Astrocyte (in vitro differentiated cells and primary cell): ENCODE data around the gene USP20.

Experiments used
- CTCF ChIP-seq: IDR thresholded peaks from 2 replicates; pipeline ENCODE4 v1.5.1; 2011; ENCODE audit warnings: low read depth, mild to moderate bottlenecking, inconsistent platforms, low read length, moderate library complexity; ENCODE audit not compliant: insufficient read depth
- EZH2 ChIP-seq: IDR thresholded peaks from 2 replicates; pipeline ENCODE4 v1.6.1; 2012; ENCODE audit warnings: mild to moderate bottlenecking, low read length, inconsistent platforms; ENCODE audit not compliant: insufficient read depth

GRCh38 chr9:129815278-129815677, 20.0 kb upstream of the USP20 start:
- TF ChIP-seq CTCF (no peak), EZH2 (no peak)
